DOHH2 (cell line): ENCODE results near the gene ADCK2.

Experiments
- H3F3A ChIP-seq: fragments of 200-600 bp; sonication (generic), shearing (Covaris generic); 2 replicates; pipeline ENCODE4 v1.6.0; 2016; ENCODE audit warnings: antibody characterized with exemption, mild to moderate bottlenecking; ENCODE audit not compliant: control insufficient read depth, insufficient read depth
- H3K27ac ChIP-seq: fragments of 200-600 bp; sonication (generic); 2 replicates; pipeline ENCODE4 v1.5.1; 2014; ENCODE audit warnings: low read depth, mild to moderate bottlenecking, low read length, moderate library complexity
- H3K27me3 ChIP-seq: fragments of 200-600 bp; sonication (generic); 2 replicates; pipeline ENCODE4 v1.6.1; 2014; ENCODE audit warnings: mild to moderate bottlenecking, low read length, mixed read lengths; ENCODE audit not compliant: control insufficient read depth
- H3K36me3 ChIP-seq: fragments of 200-600 bp; sonication (generic); 2 replicates; pipeline ENCODE4 v1.6.1; 2014; ENCODE audit warnings: mild to moderate bottlenecking, low read length, moderate library complexity, mixed read lengths; ENCODE audit not compliant: control insufficient read depth
- H3K4me1 ChIP-seq: fragments of 200-600 bp; sonication (generic); 2 replicates; pipeline ENCODE4 v1.6.1; 2014; ENCODE audit warnings: mild to moderate bottlenecking, low read length, mixed read lengths; ENCODE audit not compliant: control insufficient read depth
- H3K4me2 ChIP-seq: fragments of 200-600 bp; sonication (generic); 2 replicates; pipeline ENCODE4 v1.6.0; 2014; ENCODE audit warnings: mild to moderate bottlenecking, low read length, moderate library complexity
- H3K4me3 ChIP-seq: fragments of 200-600 bp; sonication (generic); 2 replicates; pipeline ENCODE4 v1.5.1; 2014; ENCODE audit warnings: mild to moderate bottlenecking, low read length, mixed read lengths
- H3K79me2 ChIP-seq: fragments of 200-600 bp; sonication (generic); 2 replicates; pipeline ENCODE4 v1.6.1; 2014; ENCODE audit warnings: mild to moderate bottlenecking, low read length, mixed read lengths; ENCODE audit not compliant: control insufficient read depth
- H3K9me2 ChIP-seq: fragments of 200-600 bp; sonication (generic); replicated peaks from 2 replicates; pipeline ENCODE4 v1.6.1; 2014; ENCODE audit warnings: mild to moderate bottlenecking, low read length, mixed read lengths; ENCODE audit not compliant: control insufficient read depth
- H3K9me3 ChIP-seq: fragments of 200-600 bp; sonication (generic); 2 replicates; pipeline ENCODE4 v1.6.1; 2014; ENCODE audit warnings: antibody characterized with exemption, low read length, mixed read lengths; ENCODE audit not compliant: control insufficient read depth, insufficient read depth
- H4K20me1 ChIP-seq: fragments of 200-600 bp; sonication (generic); 2 replicates; pipeline ENCODE4 v1.6.0; 2014; ENCODE audit warnings: low read depth, mild to moderate bottlenecking, antibody characterized with exemption, low read length, moderate library complexity; ENCODE audit not compliant: control insufficient read depth, insufficient read depth
- EZH2phosphoT487 ChIP-seq: fragments of 200-600 bp; sonication (generic); IDR thresholded peaks from 2 replicates; pipeline ENCODE4 v1.6.1; 2017; ENCODE audit warnings: borderline replicate concordance, mild to moderate bottlenecking, antibody characterized with exemption, low read length, moderate library complexity, mixed read lengths
- TF ChIP-seq, protein P1 (sequence below): fragments of 200-600 bp; sonication (generic); IDR thresholded peaks from one replicate; pipeline ENCODE4 v1.5.1; 2014; ENCODE audit warnings: antibody characterized with exemption, mild to moderate bottlenecking, low read depth, low read length; ENCODE audit not compliant: poor library complexity, severe bottlenecking

ADCK2 gene

DNA sequence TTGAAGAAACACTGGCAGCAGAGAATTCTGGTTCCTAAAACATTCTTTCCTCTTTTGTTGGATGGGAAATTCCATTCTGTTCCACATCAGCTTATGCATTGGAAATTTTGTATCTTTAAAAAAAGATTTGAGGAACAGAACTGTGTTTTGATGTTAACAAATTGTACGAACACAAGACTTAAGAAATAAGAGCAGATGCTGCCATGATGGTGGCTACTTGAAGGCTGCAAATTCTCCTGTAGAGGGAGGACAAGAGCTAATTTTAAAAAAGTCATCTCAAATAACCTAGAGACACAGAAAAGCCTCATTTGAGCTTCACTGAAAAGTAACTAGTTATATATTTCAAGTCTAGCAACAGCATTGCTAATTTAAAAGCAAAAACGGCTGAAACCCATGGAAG is 53.5 kb downstream of the ADCK2 start:
- no peaks in the 10 kb centered on the region for H3K4me1 ChIP-seq
- no peaks in the 10 kb centered on the region for H4K20me1 ChIP-seq
- H3K9me2 ChIP-seq, result no peaks in the 10 kb centered on the region
- no peak for TF ChIP-seq EZH2phosphoT487
- TF ChIP-seq, protein P1, sequence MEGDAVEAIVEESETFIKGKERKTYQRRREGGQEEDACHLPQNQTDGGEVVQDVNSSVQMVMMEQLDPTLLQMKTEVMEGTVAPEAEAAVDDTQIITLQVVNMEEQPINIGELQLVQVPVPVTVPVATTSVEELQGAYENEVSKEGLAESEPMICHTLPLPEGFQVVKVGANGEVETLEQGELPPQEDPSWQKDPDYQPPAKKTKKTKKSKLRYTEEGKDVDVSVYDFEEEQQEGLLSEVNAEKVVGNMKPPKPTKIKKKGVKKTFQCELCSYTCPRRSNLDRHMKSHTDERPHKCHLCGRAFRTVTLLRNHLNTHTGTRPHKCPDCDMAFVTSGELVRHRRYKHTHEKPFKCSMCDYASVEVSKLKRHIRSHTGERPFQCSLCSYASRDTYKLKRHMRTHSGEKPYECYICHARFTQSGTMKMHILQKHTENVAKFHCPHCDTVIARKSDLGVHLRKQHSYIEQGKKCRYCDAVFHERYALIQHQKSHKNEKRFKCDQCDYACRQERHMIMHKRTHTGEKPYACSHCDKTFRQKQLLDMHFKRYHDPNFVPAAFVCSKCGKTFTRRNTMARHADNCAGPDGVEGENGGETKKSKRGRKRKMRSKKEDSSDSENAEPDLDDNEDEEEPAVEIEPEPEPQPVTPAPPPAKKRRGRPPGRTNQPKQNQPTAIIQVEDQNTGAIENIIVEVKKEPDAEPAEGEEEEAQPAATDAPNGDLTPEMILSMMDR, result peak; percentile 51
- H3F3A ChIP-seq, result peaks cover 6% of the 10 kb centered on the region; the same call in 1 of the 2 replicates
- H3K9me3 ChIP-seq, result no peaks in the 10 kb centered on the region
- no peaks in the 10 kb centered on the region for H3K27me3 ChIP-seq
- peaks cover 8% of the 10 kb centered on the region; the same call in 1 of the 2 replicates for H3K36me3 ChIP-seq
- H3K27ac ChIP-seq, result no peak overlapping the region
- no peaks in the 10 kb centered on the region for H3K79me2 ChIP-seq
- H3K4me2 ChIP-seq, result no peak overlapping the region
- H3K4me3 ChIP-seq, result no peak overlapping the region

DNA sequence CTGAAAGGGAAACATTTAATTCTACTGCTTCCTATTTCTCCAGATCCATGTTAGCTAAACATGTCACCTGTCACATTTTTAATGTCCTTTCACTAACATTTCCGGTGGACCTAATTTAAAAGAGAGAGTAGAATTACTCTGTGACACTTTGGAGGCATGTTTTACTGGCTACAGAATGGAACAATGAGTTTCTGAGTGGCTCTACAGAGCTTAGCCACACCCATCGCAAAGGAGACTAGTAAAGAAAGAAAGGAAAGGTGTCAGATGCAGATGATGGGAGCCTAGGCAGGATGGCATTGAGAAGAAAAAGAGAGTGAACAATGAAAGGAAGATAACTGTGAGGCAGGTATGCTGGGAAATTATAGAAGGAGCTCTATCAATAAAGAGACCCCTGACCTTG is 59.7 kb downstream of the ADCK2 start:
- TF ChIP-seq, protein P1, result no peak
- peaks cover 9% of the 10 kb centered on the region for H3K4me1 ChIP-seq
- H3K9me2 ChIP-seq, result no peaks in the 10 kb centered on the region
- H3K27me3 ChIP-seq, result no peaks in the 10 kb centered on the region
- H3F3A ChIP-seq, result peaks cover 6% of the 10 kb centered on the region; the same call in 1 of the 2 replicates
- H3K4me2 ChIP-seq, result no peak overlapping the region
- H3K27ac ChIP-seq, result no peak overlapping the region
- H4K20me1 ChIP-seq, result no peaks in the 10 kb centered on the region
- no peaks in the 10 kb centered on the region for H3K36me3 ChIP-seq
- H3K4me3 ChIP-seq, result no peak overlapping the region
- no peaks in the 10 kb centered on the region for H3K9me3 ChIP-seq
- no peaks in the 10 kb centered on the region for H3K79me2 ChIP-seq

DNA sequence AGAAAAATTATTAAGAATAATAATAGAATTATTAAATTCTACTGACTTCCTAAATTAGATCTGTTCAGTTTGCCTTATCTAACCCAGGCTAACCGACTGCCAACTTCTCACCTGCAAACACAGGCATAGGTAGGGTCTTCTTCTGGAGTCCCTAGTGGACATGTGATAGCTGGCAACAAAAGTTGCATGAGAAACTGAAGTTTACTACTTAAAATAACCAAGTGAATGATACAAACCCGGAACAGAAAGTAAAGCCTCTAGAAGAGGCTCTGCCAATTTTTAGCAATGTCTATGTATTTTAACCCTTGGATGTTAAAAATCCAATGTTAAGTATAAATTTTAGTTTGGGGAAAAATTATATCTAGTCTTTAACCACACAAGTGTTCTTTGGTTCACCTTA is 61.4 kb downstream of the ADCK2 start:
- H3K4me2 ChIP-seq, result no peak overlapping the region
- no peaks in the 10 kb centered on the region for H4K20me1 ChIP-seq
- H3K27ac ChIP-seq, result no peak overlapping the region
- no peaks in the 10 kb centered on the region for H3K79me2 ChIP-seq
- H3K9me2 ChIP-seq, result no peaks in the 10 kb centered on the region
- H3K9me3 ChIP-seq, result no peaks in the 10 kb centered on the region
- H3F3A ChIP-seq, result peaks cover 6% of the 10 kb centered on the region; the same call in 1 of the 2 replicates
- H3K4me3 ChIP-seq, result no peak overlapping the region
- peaks cover 9% of the 10 kb centered on the region for H3K4me1 ChIP-seq
- peaks cover 8% of the 10 kb centered on the region for H3K36me3 ChIP-seq
- TF ChIP-seq, protein P1, result no peak
- TF ChIP-seq EZH2phosphoT487, result no peak
- H3K27me3 ChIP-seq, result no peaks in the 10 kb centered on the region

DNA sequence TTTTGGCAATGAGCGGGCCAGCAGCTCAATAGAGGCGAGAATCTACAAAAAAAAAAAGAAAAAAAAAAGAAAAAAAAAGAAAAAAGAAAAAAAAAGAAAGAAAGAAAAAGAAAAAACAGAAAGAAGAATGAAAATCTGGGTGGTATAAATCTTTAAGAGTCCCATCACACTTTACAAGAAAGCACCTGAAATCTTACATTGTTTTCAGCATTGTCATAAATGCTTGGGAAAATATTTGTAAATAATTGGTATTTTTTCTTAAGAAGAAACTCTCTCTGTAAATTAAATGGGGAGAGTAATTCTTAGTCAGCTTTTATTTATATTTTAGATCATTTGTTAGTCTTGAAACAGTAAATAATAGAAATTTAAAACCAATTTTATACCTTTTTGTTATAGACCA is 62.0 kb downstream of the ADCK2 start:
- Histone ChIP-seq H4K20me1 (no peaks in the 10 kb centered on the region), H3K4me3 (no peak overlapping the region), H3K27ac (no peak overlapping the region)

More for the DNA sequence above, 62.0 kb downstream of the ADCK2 start:
- TF ChIP-seq, protein P1, result no peak
- no peak for TF ChIP-seq EZH2phosphoT487
- Histone ChIP-seq H3K9me2 (no peaks in the 10 kb centered on the region), H3F3A (peaks cover 6% of the 10 kb centered on the region; the same call in 1 of the 2 replicates), H3K4me2 (no peak overlapping the region), H3K36me3 (peaks cover 12% of the 10 kb centered on the region), H3K27me3 (no peaks in the 10 kb centered on the region), H3K9me3 (no peaks in the 10 kb centered on the region), H3K79me2 (no peaks in the 10 kb centered on the region), H3K4me1 (peaks cover 9% of the 10 kb centered on the region)
